Glutamatergic neuron (in vitro differentiated cells): Measurements from ENCODE around the gene PTPRE. TPM values are rescaled to one million over a fixed set of nuclear protein-coding genes. Genes with fewer than 3 reads are reported as not detected.

Source experiments
- DNase-seq: peaks from one replicate; pipeline ENCODE4 v3.0.0; 2022
- H3K27ac Mint-ChIP-seq: one replicate; pipeline ENCODE4 v1.8.0; 2020; ENCODE audit warnings: mild to moderate bottlenecking, mixed read lengths, inconsistent platforms; ENCODE audit not compliant: unreplicated experiment
- H3K27me3 Mint-ChIP-seq: one replicate; pipeline ENCODE4 v1.8.0; 2020; ENCODE audit warnings: mild to moderate bottlenecking, moderate library complexity, mixed read lengths, inconsistent platforms; ENCODE audit not compliant: unreplicated experiment
- H3K36me3 Mint-ChIP-seq: one replicate; pipeline ENCODE4 v1.8.0; 2020; ENCODE audit warnings: mild to moderate bottlenecking, mixed read lengths, inconsistent platforms; ENCODE audit not compliant: unreplicated experiment
- H3K4me1 Mint-ChIP-seq: one replicate; pipeline ENCODE4 v1.8.0; 2020; ENCODE audit warnings: mild to moderate bottlenecking, low read depth, mixed read lengths, inconsistent platforms; ENCODE audit not compliant: unreplicated experiment
- H3K4me3 Mint-ChIP-seq: one replicate; pipeline ENCODE4 v1.8.0; 2020; ENCODE audit warnings: mild to moderate bottlenecking, mixed read lengths, inconsistent platforms; ENCODE audit not compliant: unreplicated experiment
- H3K9me3 Mint-ChIP-seq: one replicate; pipeline ENCODE4 v1.8.0; 2020; ENCODE audit warnings: mild to moderate bottlenecking, moderate library complexity, mixed read lengths, inconsistent platforms; ENCODE audit not compliant: unreplicated experiment
- CTCF ChIP-seq: fragments of 200-600 bp; sonication (generic); IDR thresholded peaks from one replicate; pipeline ENCODE4 v1.5.0; 2021; ENCODE audit not compliant: partially characterized antibody, unreplicated experiment
- total RNA-seq: library from RNA; stranded (reverse); fragmentation: NEBNext Ultra II Directional; extraction: Animal tissue kit (Norgen Biotek cat#: 25700); gene quantifications from one replicate; pipeline ENCODE4 v1.2.1, GENCODE V29; 2021; ENCODE audit not compliant: unreplicated experiment

PTPRE gene
- total RNA-seq, 1 donor from 2014 or later: 2.6 TPM

- H3K4me1 Mint-ChIP-seq: peaks cover 3% of the 10 kb centered on the region
- TF ChIP-seq CTCF: no peak
- no peak overlapping the region for H3K4me3 Mint-ChIP-seq
- DNase-seq: no peak
- H3K27me3 Mint-ChIP-seq: peaks cover 2% of the 10 kb centered on the region
- H3K36me3 Mint-ChIP-seq: no peaks in the 10 kb centered on the region
- H3K9me3 Mint-ChIP-seq: no peaks in the 10 kb centered on the region
- no peak overlapping the region for H3K27ac Mint-ChIP-seq
Measured at GRCh38 chr10:127972751-127973357, 66.0 kb downstream of the PTPRE start.

GRCh38 chr10:127973791-127974311 is 66.9 kb downstream of the PTPRE start:
- Mint-ChIP-seq H3K4me3 (no peak overlapping the region), H3K27ac (peak overlapping the region; percentile 38), H3K36me3 (no peaks in the 10 kb centered on the region), H3K9me3 (no peaks in the 10 kb centered on the region), H3K27me3 (peaks cover 2% of the 10 kb centered on the region), H3K4me1 (peaks cover 3% of the 10 kb centered on the region)
- no peak for DNase-seq
- no peak for TF ChIP-seq CTCF

GRCh38 chr10:127974911-127975310 is 68.0 kb downstream of the PTPRE start:
- Mint-ChIP-seq H3K36me3 (no peaks in the 10 kb centered on the region), H3K4me1 (peaks cover 3% of the 10 kb centered on the region), H3K27ac (no peak overlapping the region), H3K9me3 (no peaks in the 10 kb centered on the region), H3K27me3 (peaks cover 2% of the 10 kb centered on the region), H3K4me3 (no peak overlapping the region)
- DNase-seq: no peak
- TF ChIP-seq CTCF: no peak

- no peak for TF ChIP-seq CTCF
- DNase-seq: no peak
- Mint-ChIP-seq H3K4me1 (peaks cover 3% of the 10 kb centered on the region), H3K27ac (no peak overlapping the region), H3K9me3 (no peaks in the 10 kb centered on the region), H3K4me3 (no peak overlapping the region), H3K27me3 (peaks cover 2% of the 10 kb centered on the region), H3K36me3 (peaks cover 10% of the 10 kb centered on the region)
Measured at GRCh38 chr10:127976286-127976685, 69.4 kb downstream of the PTPRE start.

GRCh38 chr10:127976701-127977356 is 69.9 kb downstream of the PTPRE start:
- TF ChIP-seq CTCF: no peak
- no peak for DNase-seq
- H3K4me3 Mint-ChIP-seq: no peak overlapping the region

More at GRCh38 chr10:127976701-127977356, 69.9 kb downstream of the PTPRE start:
- Mint-ChIP-seq H3K4me1 (peaks cover 3% of the 10 kb centered on the region), H3K27me3 (peaks cover 2% of the 10 kb centered on the region), H3K9me3 (no peaks in the 10 kb centered on the region), H3K36me3 (peaks cover 10% of the 10 kb centered on the region), H3K27ac (no peak overlapping the region)
